MCF 10A (cell line): Measurements from ENCODE around the gene ZNF423. TPM values are rescaled to one million over a fixed set of nuclear protein-coding genes. Genes with fewer than 3 reads are reported as not detected.

ENCODE experiments used
- BruUV-seq: library from RNA; stranded (reverse); fragments of 400-500 nt; replicated peaks from 2 replicates; lab custom pipeline; 2021; lab: Mats Ljungman, UMichigan
- CTCF ChIA-PET: fragments of 300-600 bp; sonication (Branson Sonifier 250); formaldehyde crosslinking; extraction: SDS; loops from one replicate; lab custom pipeline; 2021; ENCODE audit warnings: antibody characterized with exemption, inconsistent platforms; lab: Yijun Ruan, JAX
- POLR2A ChIA-PET: fragments of 300-600, 350-650 bp; sonication (Branson Sonifier 250); formaldehyde crosslinking; extraction: SDS; loops from one replicate; lab custom pipeline; 2020; ENCODE audit warnings: antibody characterized with exemption, inconsistent platforms; lab: Yijun Ruan, JAX
- DNase-seq: peaks from one replicate; pipeline ENCODE4 v3.0.0-alpha.2; 2018; ENCODE audit not compliant: unreplicated experiment
- H3K27ac Mint-ChIP-seq: one replicate; pipeline ENCODE4 v1.8.0; 2022; ENCODE audit warnings: mild to moderate bottlenecking, low read depth, mixed read lengths; ENCODE audit not compliant: unreplicated experiment
- H3K27me3 Mint-ChIP-seq: one replicate; pipeline ENCODE4 v1.8.0; 2022; ENCODE audit warnings: mixed read lengths; ENCODE audit not compliant: insufficient read depth, unreplicated experiment
- H3K36me3 Mint-ChIP-seq: one replicate; pipeline ENCODE4 v1.8.0; 2022; ENCODE audit warnings: mild to moderate bottlenecking, moderate library complexity, mixed read lengths; ENCODE audit not compliant: insufficient read depth, unreplicated experiment
- H3K4me1 Mint-ChIP-seq: one replicate; pipeline ENCODE4 v1.8.0; 2022; ENCODE audit warnings: mixed read lengths; ENCODE audit not compliant: insufficient read depth, unreplicated experiment
- H3K4me3 Mint-ChIP-seq: one replicate; pipeline ENCODE4 v1.8.0; 2022; ENCODE audit warnings: mild to moderate bottlenecking, moderate library complexity, mixed read lengths; ENCODE audit not compliant: unreplicated experiment
- H3K9me3 Mint-ChIP-seq: one replicate; pipeline ENCODE4 v1.8.0; 2022; ENCODE audit warnings: mixed read lengths; ENCODE audit not compliant: unreplicated experiment
- CTCF ChIP-seq: fragments of 200-600 bp; IDR thresholded peaks from one replicate; pipeline ENCODE4 v1.8.0; 2022; ENCODE audit warnings: antibody characterized with exemption, mild to moderate bottlenecking; ENCODE audit not compliant: unreplicated experiment
- intact Hi-C: fragments of 100-400 bp; cut with micrococcal nuclease; formaldehyde crosslinking; loops from 2 replicates; pipeline ENCODE4 v1.14.1; 2022
- total RNA-seq: library from RNA; stranded (reverse); gene quantifications from 2 replicates; pipeline ENCODE4 v1.2.3, GENCODE V29; 2022

The ZNF423 gene
- total RNA-seq, 1 experiment from 2014 or later = not detected

- BruUV-seq = no TSS peak
- H3K27ac Mint-ChIP-seq = no peak overlapping the region
- no peak for DNase-seq
- no peaks in the 10 kb centered on the region for H3K27me3 Mint-ChIP-seq
- no peaks in the 10 kb centered on the region for H3K9me3 Mint-ChIP-seq
- no peaks in the 10 kb centered on the region for H3K36me3 Mint-ChIP-seq
- ChIA-PET POLR2A (no interaction called here), CTCF (interaction anchor here (1.3 kb wide), 1 partner anchor 140 kb away, joined by 3 read pairs; no protein-coding TSS in a partner anchor)
- TF ChIP-seq CTCF = no peak
- H3K4me3 Mint-ChIP-seq = no peak overlapping the region
- intact Hi-C loops = no loop called here
- no peaks in the 10 kb centered on the region for H3K4me1 Mint-ChIP-seq
These were observed 74.5 kb downstream of the ZNF423 start for GRCh38 chr16:49781401-49781800.

DNA sequence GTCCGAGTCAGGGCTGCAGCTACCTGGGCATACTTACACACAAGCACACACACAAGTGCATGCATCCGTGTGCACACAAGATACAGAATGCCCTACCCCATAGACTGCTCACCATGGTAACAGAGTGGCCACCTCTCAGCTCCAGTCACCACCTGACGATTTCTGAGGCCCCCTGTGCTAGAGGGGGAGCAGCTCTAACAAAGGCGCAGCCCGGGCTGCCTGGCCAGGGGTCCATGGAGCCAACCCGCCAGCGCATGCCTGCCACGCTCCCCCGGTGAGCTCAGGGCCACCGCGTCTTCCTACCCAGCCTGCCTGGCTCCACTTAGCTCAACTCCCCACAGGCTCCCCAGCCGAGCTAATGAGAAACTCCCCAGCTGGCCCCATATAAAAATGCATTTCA is 75.5 kb downstream of the ZNF423 start:
- H3K36me3 Mint-ChIP-seq = no peaks in the 10 kb centered on the region
- POLR2A ChIA-PET = no interaction called here
- no peaks in the 10 kb centered on the region for H3K4me1 Mint-ChIP-seq
- BruUV-seq = no TSS peak
- no peak overlapping the region for H3K4me3 Mint-ChIP-seq
- CTCF ChIA-PET = interaction anchor here (1.3 kb wide), 1 partner anchor 141 kb away, joined by 3 read pairs; no protein-coding TSS in a partner anchor
- H3K27me3 Mint-ChIP-seq = no peaks in the 10 kb centered on the region
- no peak overlapping the region for H3K27ac Mint-ChIP-seq
- H3K9me3 Mint-ChIP-seq = no peaks in the 10 kb centered on the region
- no peak for DNase-seq
- no peak for TF ChIP-seq CTCF
- intact Hi-C loops = no loop called here

GRCh38 chr16:49779979-49780378 is 75.9 kb downstream of the ZNF423 start:
- POLR2A ChIA-PET = no interaction called here
- TF ChIP-seq CTCF = no peak
- intact Hi-C loops = no loop called here
- no peaks in the 10 kb centered on the region for H3K36me3 Mint-ChIP-seq
- no peaks in the 10 kb centered on the region for H3K9me3 Mint-ChIP-seq
- CTCF ChIA-PET = no interaction called here
- BruUV-seq = no TSS peak
- H3K4me3 Mint-ChIP-seq = no peak overlapping the region
- no peak for DNase-seq
- H3K27me3 Mint-ChIP-seq = no peaks in the 10 kb centered on the region
- no peak overlapping the region for H3K27ac Mint-ChIP-seq
- H3K4me1 Mint-ChIP-seq = no peaks in the 10 kb centered on the region

DNA sequence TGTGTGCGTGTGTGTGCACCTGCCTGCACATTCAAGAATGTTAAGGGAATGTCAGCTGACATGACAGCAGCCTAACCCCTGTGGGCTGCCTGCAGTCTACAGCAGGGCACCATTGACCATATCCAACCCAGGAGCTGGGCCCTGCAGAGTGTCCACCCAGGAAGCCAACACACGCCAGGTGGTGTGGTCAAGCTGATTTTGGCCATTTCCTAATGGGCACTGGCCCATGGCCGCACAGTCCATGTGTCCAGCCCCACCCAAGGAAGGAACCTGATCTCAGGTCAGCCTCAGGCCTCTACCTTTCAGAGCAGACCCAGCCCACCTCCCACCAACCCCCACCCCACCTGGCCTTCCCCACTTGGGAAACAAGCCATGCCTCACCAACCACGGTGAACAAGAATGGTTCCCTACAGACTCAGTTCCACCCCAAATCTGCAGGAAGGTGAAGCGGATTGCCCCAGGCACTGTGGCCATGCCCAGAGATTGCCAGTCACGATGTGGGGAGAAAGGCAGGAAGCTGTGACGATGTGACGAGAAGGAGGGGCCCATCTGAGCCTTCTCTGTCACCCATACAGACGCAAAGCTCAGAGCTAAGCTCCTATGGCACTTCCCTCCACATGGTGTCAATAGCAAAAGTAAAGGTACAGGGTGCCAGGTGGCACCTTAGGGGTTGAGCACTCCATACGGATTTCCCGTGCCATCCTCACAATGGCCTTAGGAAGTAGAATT is 77.5 kb downstream of the ZNF423 start:
- BruUV-seq = no TSS peak
- ChIA-PET POLR2A (no interaction called here), CTCF (no interaction called here)
- TF ChIP-seq CTCF = no peak
- Mint-ChIP-seq H3K27me3 (no peaks in the 10 kb centered on the region), H3K36me3 (no peaks in the 10 kb centered on the region), H3K4me3 (no peak overlapping the region), H3K27ac (no peak overlapping the region), H3K4me1 (no peaks in the 10 kb centered on the region), H3K9me3 (no peaks in the 10 kb centered on the region)
- no peak for DNase-seq
- intact Hi-C loops = no loop called here
